GM12872 (cell line): ENCODE data around the gene SMIM22.

Experiments used
- CTCF ChIP-seq: IDR thresholded peaks from 3 replicates; pipeline ENCODE4 v1.5.1; 2011; ENCODE audit warnings: low read depth, mild to moderate bottlenecking, low read length, moderate library complexity; ENCODE audit not compliant: insufficient read depth

SMIM22 gene

GRCh38 chr16:4750896-4751295 is 44.3 kb upstream of the SMIM22 start:
- no peak for TF ChIP-seq CTCF

GRCh38 chr16:4752351-4753100 is 42.6 kb upstream of the SMIM22 start:
- TF ChIP-seq CTCF, result no peak

- no peak for TF ChIP-seq CTCF
Observed at GRCh38 chr16:4753227-4753626, 41.9 kb upstream of the SMIM22 start.

- no peak for TF ChIP-seq CTCF
Observed at GRCh38 chr16:4754865-4755264, 40.3 kb upstream of the SMIM22 start.

- no peak for TF ChIP-seq CTCF
Observed at GRCh38 chr16:4755687-4756086, 39.5 kb upstream of the SMIM22 start.

- TF ChIP-seq CTCF, result 0 out of 3 replicates have a peak, but pooled peaks have one; percentile 10
Observed at GRCh38 chr16:4760221-4760910, 34.8 kb upstream of the SMIM22 start.

- TF ChIP-seq CTCF, result no peak
Observed at GRCh38 chr16:4762205-4762604, 33.0 kb upstream of the SMIM22 start.
